K562 (cell line): ENCODE results near the gene PRELID3B. TPM values are rescaled to one million over a fixed set of nuclear protein-coding genes. Genes with fewer than 3 reads are reported as not detected.
A peak's percentile ranks its signal among the peaks of the same experiment; 100 is the strongest.

Experiments
- CBFA2T2 ChIP-seq: fragments of 450-650 bp; conservative IDR thresholded peaks from 2 replicates; pipeline ENCODE4 v1.6.1; 2017; ENCODE audit warnings: mild to moderate bottlenecking
- CLOCK ChIP-seq: fragments of 250-450 bp; sonication (Bioruptor Pico); IDR thresholded peaks from 2 replicates; pipeline ENCODE4 v1.4.0; 2020; ENCODE audit warnings: mild to moderate bottlenecking, moderate library complexity, borderline replicate concordance
- CTCF ChIP-seq, 3 experiments: IDR thresholded peaks in 2 of 3; conservative IDR thresholded peaks in 1 of 3; 2 replicates each; pipeline ENCODE4 v1.5.1; 2011 to 2012; ENCODE audit warnings: low read length in 3 of 3, mild to moderate bottlenecking in 3 of 3, control low read depth in 2 of 3, improper control_type of control experiment in 1 of 3, inconsistent platforms in 1 of 3, low read depth in 1 of 3, mixed read lengths in 1 of 3, moderate library complexity in 1 of 3; ENCODE audit not compliant: insufficient read depth in 2 of 3
- HEY1 ChIP-seq: fragments of 250-450 bp; sonication (Bioruptor Pico); IDR thresholded peaks from 2 replicates; pipeline ENCODE4 v1.5.0; 2020; ENCODE audit warnings: mild to moderate bottlenecking, moderate library complexity, borderline replicate concordance
- LARP7 ChIP-seq: fragments of 450-650 bp; IDR thresholded peaks from 2 replicates; pipeline ENCODE4 v1.6.1; 2016
- LCOR ChIP-seq: sonication (generic); formaldehyde crosslinking; IDR thresholded peaks from 2 replicates; pipeline ENCODE4 v1.8.0; 2022; ENCODE audit warnings: mild to moderate bottlenecking, missing genetic modification reagents
- MAFF ChIP-seq: IDR thresholded peaks from 2 replicates; pipeline ENCODE4 v1.6.1; 2012; ENCODE audit warnings: low read length, improper control_type of control experiment
- MIER1 ChIP-seq: fragments of 450-650 bp; IDR thresholded peaks from 2 replicates; pipeline ENCODE4 v1.6.1; 2016; ENCODE audit warnings: antibody characterized with exemption, mild to moderate bottlenecking, low read depth
- NCOA4 ChIP-seq: fragments of 450-650 bp; IDR thresholded peaks from 2 replicates; pipeline ENCODE4 v1.6.1; 2018; ENCODE audit warnings: mild to moderate bottlenecking; ENCODE audit not compliant: partially characterized antibody
- POLR2A ChIP-seq: fragments of 450-650 bp; conservative IDR thresholded peaks from 2 replicates; pipeline ENCODE4 v1.6.1; 2016
- PURB ChIP-seq: sonication (generic); formaldehyde crosslinking; IDR thresholded peaks from 2 replicates; pipeline ENCODE4 v1.9.0; 2021; ENCODE audit warnings: low read depth, mild to moderate bottlenecking, missing genetic modification reagents
- SMAD3 ChIP-seq: fragments of 450-650 bp; formaldehyde crosslinking; conservative IDR thresholded peaks from 2 replicates; pipeline ENCODE4 v1.4.0; 2020; ENCODE audit warnings: mild to moderate bottlenecking
- SMAD4 ChIP-seq: fragments of 250-450 bp; sonication (Bioruptor Pico); conservative IDR thresholded peaks from 2 replicates; pipeline ENCODE4 v1.8.0; 2021; ENCODE audit warnings: inconsistent platforms, mild to moderate bottlenecking, moderate library complexity
- SMARCC2 ChIP-seq: fragments of 450-650 bp; IDR thresholded peaks from 2 replicates; pipeline ENCODE4 v1.6.1; 2017; ENCODE audit warnings: antibody characterized with exemption, moderate library complexity, mild to moderate bottlenecking, low read depth
- SRSF9 ChIP-seq: fragments of 200-400 bp; formaldehyde crosslinking; IDR thresholded peaks from 2 replicates; pipeline ENCODE4 v1.6.1; 2017; ENCODE audit warnings: low read depth, low read length, borderline replicate concordance
- ZBTB7A ChIP-seq: IDR thresholded peaks from 2 replicates; pipeline ENCODE4 v1.6.1; 2011; ENCODE audit warnings: low read depth, mild to moderate bottlenecking, low read length, moderate library complexity, borderline replicate concordance; ENCODE audit not compliant: control insufficient read depth
- ZC3H8 ChIP-seq: fragments of 450-650 bp; IDR thresholded peaks from 2 replicates; pipeline ENCODE4 v1.6.1; 2017
- ZNF76 ChIP-seq: fragments of 250-450 bp; sonication (Bioruptor Pico); IDR thresholded peaks from 2 replicates; pipeline ENCODE4 v1.4.0; 2020; ENCODE audit warnings: mild to moderate bottlenecking, moderate library complexity, borderline replicate concordance
- polyA plus RNA-seq, 8 experiments: library from polyadenylated mRNA; depleted of rRNA in 4 of 8; stranded (reverse) in 5 of 8; unstranded in 3 of 8; fragments of >200 nt; fragmentation: Nextera tagmentation in 2 of 8; fragmentation: Illumina TruSeq in 1 of 8; extraction: Ambion mirVana in 2 of 8; extraction: Trizol in 1 of 8; gene quantifications; 2 replicates each; pipeline versions ENCODE4 v1.2.1 to v1.2.3, GENCODE V29; 2011 to 2014; ENCODE audit warnings: inconsistent platforms in 1 of 8, missing spikeins in 1 of 8
- total RNA-seq, 7 experiments: library from RNA; depleted of rRNA in 6 of 7; stranded (reverse); fragments of >200 nt in 6 of 7; fragmentation: Illumina TruSeq in 2 of 7; extraction: Trizol in 2 of 7; gene quantifications; 2 replicates each; pipeline versions ENCODE4 v1.2.1 to v1.2.3, GENCODE V29; 2011 to 2021; ENCODE audit warnings: low replicate concordance in 1 of 7
- TF ChIP-seq, protein P1 (sequence below): sonication (generic); formaldehyde crosslinking; IDR thresholded peaks from 2 replicates; pipeline ENCODE4 v1.8.1; 2023; ENCODE audit warnings: mild to moderate bottlenecking, missing genetic modification reagents
- TF ChIP-seq, protein P2 (sequence below): fragments of 450-650 bp; IDR thresholded peaks from 2 replicates; pipeline ENCODE4 v1.6.1; 2016

The PRELID3B gene
- total and polyA plus RNA-seq, 9 of the 15 experiments (the other 6 are each of a cell fraction or from before 2014, with no cell fraction given), result 77.0 to 186 (median 101) TPM

GRCh38 chr20:59010995-59011873 lies 31.4 kb downstream of the PRELID3B start (continued):
- TF ChIP-seq, protein P1, sequence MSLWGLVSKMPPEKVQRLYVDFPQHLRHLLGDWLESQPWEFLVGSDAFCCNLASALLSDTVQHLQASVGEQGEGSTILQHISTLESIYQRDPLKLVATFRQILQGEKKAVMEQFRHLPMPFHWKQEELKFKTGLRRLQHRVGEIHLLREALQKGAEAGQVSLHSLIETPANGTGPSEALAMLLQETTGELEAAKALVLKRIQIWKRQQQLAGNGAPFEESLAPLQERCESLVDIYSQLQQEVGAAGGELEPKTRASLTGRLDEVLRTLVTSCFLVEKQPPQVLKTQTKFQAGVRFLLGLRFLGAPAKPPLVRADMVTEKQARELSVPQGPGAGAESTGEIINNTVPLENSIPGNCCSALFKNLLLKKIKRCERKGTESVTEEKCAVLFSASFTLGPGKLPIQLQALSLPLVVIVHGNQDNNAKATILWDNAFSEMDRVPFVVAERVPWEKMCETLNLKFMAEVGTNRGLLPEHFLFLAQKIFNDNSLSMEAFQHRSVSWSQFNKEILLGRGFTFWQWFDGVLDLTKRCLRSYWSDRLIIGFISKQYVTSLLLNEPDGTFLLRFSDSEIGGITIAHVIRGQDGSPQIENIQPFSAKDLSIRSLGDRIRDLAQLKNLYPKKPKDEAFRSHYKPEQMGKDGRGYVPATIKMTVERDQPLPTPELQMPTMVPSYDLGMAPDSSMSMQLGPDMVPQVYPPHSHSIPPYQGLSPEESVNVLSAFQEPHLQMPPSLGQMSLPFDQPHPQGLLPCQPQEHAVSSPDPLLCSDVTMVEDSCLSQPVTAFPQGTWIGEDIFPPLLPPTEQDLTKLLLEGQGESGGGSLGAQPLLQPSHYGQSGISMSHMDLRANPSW, result no peak
- TF ChIP-seq SMAD4 (CRISPR knock-in tag) (0 out of 2 replicates have a peak, but pooled peaks have one; percentile 11), POLR2A (peak; percentile 46; the same call in 1 of the 2 replicates), SMAD3 (CRISPR knock-in tag) (no peak), MIER1 (no peak), ZNF76 (no peak), SRSF9 (no peak), CTCF (IDR thresholded peaks at IDR 0.05 in 2 of 3, conservative IDR thresholded peaks at IDR 0.05 in 1 of 3; ENCODE audit: insufficient read depth in 2 of 3, low read depth in 1 of 3, low read length in 3 of 3) (no peak), ZC3H8 (no peak), LARP7 (0 out of 2 replicates have a peak, but pooled peaks have one; percentile 45), NCOA4 (no peak), ZBTB7A (no peak), CLOCK (peak; percentile 8; the same call in 1 of the 2 replicates), PURB (CRISPR knock-in tag) (no peak), CBFA2T2 (peak; percentile 51; the same call in 1 of the 2 replicates), HEY1 (CRISPR knock-in tag) (no peak), LCOR (CRISPR knock-in tag) (no peak), MAFF (no peak), SMARCC2 (0 out of 2 replicates have a peak, but pooled peaks have one; percentile 20)
- TF ChIP-seq, protein P2, sequence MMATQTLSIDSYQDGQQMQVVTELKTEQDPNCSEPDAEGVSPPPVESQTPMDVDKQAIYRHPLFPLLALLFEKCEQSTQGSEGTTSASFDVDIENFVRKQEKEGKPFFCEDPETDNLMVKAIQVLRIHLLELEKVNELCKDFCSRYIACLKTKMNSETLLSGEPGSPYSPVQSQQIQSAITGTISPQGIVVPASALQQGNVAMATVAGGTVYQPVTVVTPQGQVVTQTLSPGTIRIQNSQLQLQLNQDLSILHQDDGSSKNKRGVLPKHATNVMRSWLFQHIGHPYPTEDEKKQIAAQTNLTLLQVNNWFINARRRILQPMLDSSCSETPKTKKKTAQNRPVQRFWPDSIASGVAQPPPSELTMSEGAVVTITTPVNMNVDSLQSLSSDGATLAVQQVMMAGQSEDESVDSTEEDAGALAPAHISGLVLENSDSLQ, result peak; percentile 59; the same call in 1 of the 2 replicates
